Measurements from ENCODE around the gene SLCO3A1. TPM values are rescaled to one million over a fixed set of nuclear protein-coding genes. Genes with fewer than 3 reads are reported as not detected.

The SLCO3A1 gene
- total RNA-seq, 4 donors from 2014 or later, result 12.1 to 22.3 (median 13.5) TPM

- TF ChIP-seq, protein P1, sequence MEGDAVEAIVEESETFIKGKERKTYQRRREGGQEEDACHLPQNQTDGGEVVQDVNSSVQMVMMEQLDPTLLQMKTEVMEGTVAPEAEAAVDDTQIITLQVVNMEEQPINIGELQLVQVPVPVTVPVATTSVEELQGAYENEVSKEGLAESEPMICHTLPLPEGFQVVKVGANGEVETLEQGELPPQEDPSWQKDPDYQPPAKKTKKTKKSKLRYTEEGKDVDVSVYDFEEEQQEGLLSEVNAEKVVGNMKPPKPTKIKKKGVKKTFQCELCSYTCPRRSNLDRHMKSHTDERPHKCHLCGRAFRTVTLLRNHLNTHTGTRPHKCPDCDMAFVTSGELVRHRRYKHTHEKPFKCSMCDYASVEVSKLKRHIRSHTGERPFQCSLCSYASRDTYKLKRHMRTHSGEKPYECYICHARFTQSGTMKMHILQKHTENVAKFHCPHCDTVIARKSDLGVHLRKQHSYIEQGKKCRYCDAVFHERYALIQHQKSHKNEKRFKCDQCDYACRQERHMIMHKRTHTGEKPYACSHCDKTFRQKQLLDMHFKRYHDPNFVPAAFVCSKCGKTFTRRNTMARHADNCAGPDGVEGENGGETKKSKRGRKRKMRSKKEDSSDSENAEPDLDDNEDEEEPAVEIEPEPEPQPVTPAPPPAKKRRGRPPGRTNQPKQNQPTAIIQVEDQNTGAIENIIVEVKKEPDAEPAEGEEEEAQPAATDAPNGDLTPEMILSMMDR (IDR thresholded peaks at IDR 0.05; ENCODE audit: low read depth), result no peak
Observed at GRCh38 chr15:91976966-91977365, 123.5 kb downstream of the SLCO3A1 start.

- TF ChIP-seq, protein P1 (IDR thresholded peaks at IDR 0.05; ENCODE audit: low read depth), result no peak
Observed at GRCh38 chr15:91980502-91981267, 127.2 kb downstream of the SLCO3A1 start.

DNA sequence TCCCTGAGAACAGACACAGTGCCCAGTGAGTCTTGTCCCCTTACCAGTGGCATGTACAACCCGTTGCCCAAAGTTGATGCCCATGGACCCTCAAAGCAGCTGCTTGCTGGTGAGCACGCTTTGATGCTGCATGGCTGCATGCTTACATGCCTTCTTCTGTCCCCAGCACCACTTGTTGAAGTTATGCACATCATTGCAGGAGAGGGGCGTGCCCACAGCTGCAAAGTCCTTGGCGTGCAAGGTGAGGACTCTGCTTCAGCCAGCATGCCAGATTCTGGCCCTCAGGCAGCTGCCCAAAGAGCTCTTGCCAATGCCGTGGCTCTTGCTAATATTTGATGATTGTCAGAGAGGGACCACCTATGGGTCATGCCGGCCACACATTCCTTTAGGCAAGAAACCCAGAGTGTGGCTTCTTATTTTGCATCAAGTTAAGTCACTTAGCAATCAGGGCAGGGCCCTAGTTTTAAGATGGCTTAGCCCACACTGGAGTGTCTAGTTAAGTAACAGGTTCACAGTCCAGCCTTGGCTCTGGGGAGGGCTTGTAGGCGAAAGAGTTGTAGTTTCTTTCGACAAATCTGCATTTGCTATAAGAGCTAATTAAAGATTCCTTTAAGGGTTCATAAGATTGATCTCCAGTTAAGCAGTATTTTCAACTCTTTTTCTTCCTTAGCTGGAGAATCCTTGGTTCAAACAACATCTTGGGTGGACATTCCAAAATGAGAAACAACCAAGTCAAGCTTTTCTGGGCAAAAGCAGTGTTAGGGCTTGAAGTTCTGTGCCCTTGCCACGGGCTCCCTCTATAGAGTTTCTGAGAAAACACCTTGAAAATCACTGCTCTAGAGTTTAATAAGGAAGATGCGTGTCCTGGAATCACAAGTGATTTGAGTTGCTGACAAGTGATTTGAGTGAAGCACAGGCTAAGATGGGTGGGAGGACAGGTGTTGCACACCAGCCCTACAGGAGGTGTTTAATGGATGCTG lies 128.6 kb downstream of the SLCO3A1 start:
- TF ChIP-seq, protein P1 (IDR thresholded peaks at IDR 0.05; ENCODE audit: low read depth), result no peak

- TF ChIP-seq, protein P1 (IDR thresholded peaks at IDR 0.05; ENCODE audit: low read depth), result no peak
Observed at GRCh38 chr15:91983729-91984340, 130.3 kb downstream of the SLCO3A1 start.

- TF ChIP-seq, protein P1 (IDR thresholded peaks at IDR 0.05; ENCODE audit: low read depth), result no peak
Observed at GRCh38 chr15:91985297-91985696, 131.8 kb downstream of the SLCO3A1 start.

GRCh38 chr15:91988071-91988470 lies 134.6 kb downstream of the SLCO3A1 start:
- TF ChIP-seq, protein P1 (IDR thresholded peaks at IDR 0.05; ENCODE audit: low read depth), result no peak

Data from subcutaneous adipose tissue (tissue), 4 donors.